ENCODE measurements around the gene MATCAP1. TPM values are rescaled to one million over a fixed set of nuclear protein-coding genes. Genes with fewer than 3 reads are reported as not detected.

The MATCAP1 gene
- total and polyA plus RNA-seq, 4 experiments from 2014 or later, result 1.8 to 9.0 (median 5.8) TPM

GRCh38 chr16:67151431-67152097 lies 32.2 kb downstream of the MATCAP1 start:
- Mint-ChIP-seq H3K4me1 (peaks cover 28 to 60% (median 40%) of the 10 kb centered on the region in 4 donors), H3K4me3 (peak overlapping the region; percentile 78 to 86 (median 84)), H3K9me3 (peaks cover 0 to 5% (median 0%) of the 10 kb centered on the region in 8 donors), H3K27me3 (no peaks in the 10 kb centered on the region), H3K27ac (peak overlapping the region; percentile 64 to 85 (median 81)), H3K36me3 (peaks cover 10% of the 10 kb centered on the region in 2 donors)
- intact Hi-C loops (cut with micrococcal nuclease), result loop anchor here (2.0 kb wide), 1 partner anchor 43 kb away; the partner anchor contains the start of gene PHAF1
- Histone ChIP-seq H3K4me1 (ENCODE audit: insufficient read depth, low read length) (peaks cover 39% of the 10 kb centered on the region), H3K27me3 (ENCODE audit: insufficient read depth, low read length) (no peaks in the 10 kb centered on the region), H3K4me3 (ENCODE audit: low read length in 2 of 2) (no peak overlapping the region), H3K36me3 (ENCODE audit: insufficient read depth, low read length) (no peaks in the 10 kb centered on the region), H3K27ac (ENCODE audit: low read depth, low read length) (no peak overlapping the region), H3K9me3 (ENCODE audit: control insufficient read depth in 1 of 2, low read length in 2 of 2) (no peaks in the 10 kb centered on the region)
- DNase-seq, result no peak
- POLR2A ChIA-PET (ENCODE audit: partially characterized antibody), result interaction anchor here (0.8 to 7.2 kb wide), 19 partner anchors 10 to 175 kb away, joined by 3 to 174 read pairs (median 4); partner anchors contain the start of genes CBFB, FBXL8, HSF4 and NOL3
- CTCF ChIA-PET (ENCODE audit: partially characterized antibody), result interaction anchor here (1.0 to 13.4 kb wide), 11 partner anchors 8 to 199 kb away, joined by 3 to 187 read pairs (median 4); partner anchors contain the start of genes EXOC3L1, FBXL8, HSF4 and PHAF1

DNA sequence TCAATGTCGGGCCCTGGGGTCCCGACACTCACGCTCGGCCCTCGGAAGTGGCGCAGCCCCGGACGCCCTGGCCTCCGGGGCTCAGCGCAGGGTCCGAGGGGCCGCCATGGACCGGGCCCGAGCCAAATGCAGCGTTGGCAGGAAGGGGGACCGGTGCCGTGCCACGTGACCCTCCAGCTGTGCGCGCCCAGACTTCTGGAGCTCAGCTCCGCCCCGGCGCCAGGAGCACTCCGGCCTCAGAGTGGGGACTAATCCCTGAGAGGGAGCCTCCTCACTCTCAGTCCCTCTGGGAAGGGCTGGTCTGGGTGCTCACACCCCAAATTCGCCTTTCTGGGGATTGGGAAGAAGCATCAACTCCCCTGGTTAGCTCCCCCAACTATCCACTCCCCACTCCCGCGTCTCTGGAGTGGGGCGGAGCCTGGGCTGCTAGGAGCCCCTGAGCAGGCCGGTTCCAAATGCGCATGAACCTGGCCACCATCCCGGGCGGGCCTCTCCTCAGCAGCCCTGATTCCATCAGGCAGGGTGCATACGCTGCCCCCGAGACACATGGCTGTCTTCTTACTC lies 32.8 kb downstream of the MATCAP1 start, which contains the start of gene B3GNT9:
TSS of gene B3GNT9 (minus strand) at position 166 of the 564 bp plus-strand sequence. CDS start 513 bp downstream, outside the sequence.
- H3K9me3 ChIP-seq (ENCODE audit: control insufficient read depth in 1 of 2, low read length in 2 of 2), result no peaks in the 10 kb centered on the region
- peak within 1 kb of the TSS; percentile 52 for H3K27ac ChIP-seq (ENCODE audit: low read depth, low read length)
- CTCF ChIA-PET (ENCODE audit: partially characterized antibody), result interaction anchor here (1.0 to 13.4 kb wide), 9 partner anchors 9 to 174 kb away, joined by 3 to 187 read pairs (median 7); partner anchors contain the start of genes FBXL8, HSF4, PHAF1 and TRADD
- H3K36me3 Mint-ChIP-seq, result peaks cover 10 to 12% of the 10 kb centered on the region in 2 donors
- peaks cover 2% of the 10 kb centered on the region for H3K36me3 ChIP-seq (ENCODE audit: insufficient read depth, low read length)
- H3K27me3 Mint-ChIP-seq, result no peaks in the 10 kb centered on the region
- H3K27ac Mint-ChIP-seq, result peak within 1 kb of the TSS; percentile 64 to 85 (median 81)
- no peaks in the 10 kb centered on the region for H3K27me3 ChIP-seq (ENCODE audit: insufficient read depth, low read length)
- peak within 1 kb of the TSS; percentile 78 to 86 (median 84) for H3K4me3 Mint-ChIP-seq
- peak within 1 kb of the TSS; percentile 29 to 69 for H3K4me3 ChIP-seq (ENCODE audit: low read length in 2 of 2)
- DNase-seq, result peak in 2 of 5 donors; percentile 47 to 59
- peaks cover 22 to 53% (median 33%) of the 10 kb centered on the region in 4 donors for H3K4me1 Mint-ChIP-seq
- POLR2A ChIA-PET (ENCODE audit: partially characterized antibody), result interaction anchor here (0.7 to 7.2 kb wide), 18 partner anchors 9 to 175 kb away, joined by 3 to 174 read pairs (median 4); partner anchors contain the start of genes CBFB, FBXL8, HSF4 and NOL3
- H3K9me3 Mint-ChIP-seq, result peaks cover 0 to 5% (median 0%) of the 10 kb centered on the region in 8 donors
- intact Hi-C loops (cut with micrococcal nuclease), result loop anchor here (1.0 to 2.0 kb wide), 2 partner anchors 8 to 42 kb away; partner anchors contain the start of genes FBXL8, PHAF1 and TRADD
- H3K4me1 ChIP-seq (ENCODE audit: insufficient read depth, low read length), result peaks cover 33% of the 10 kb centered on the region

GRCh38 chr16:67150047-67150832 lies 33.5 kb downstream of the MATCAP1 start:
- H3K4me3 Mint-ChIP-seq, result peak overlapping the region in 7 of 8 donors; percentile 43 to 86 (median 83)
- CTCF ChIA-PET (ENCODE audit: partially characterized antibody), result interaction anchor here (1.0 to 13.4 kb wide), 8 partner anchors 10 to 173 kb away, joined by 3 to 187 read pairs (median 6); partner anchors contain the start of genes FBXL8 and TRADD
- no peaks in the 10 kb centered on the region for H3K27me3 ChIP-seq (ENCODE audit: insufficient read depth, low read length)
- POLR2A ChIA-PET (ENCODE audit: partially characterized antibody), result interaction anchor here (0.7 to 7.2 kb wide), 17 partner anchors 13 to 174 kb away, joined by 3 to 174 read pairs (median 4); partner anchors contain the start of genes CBFB, FBXL8, HSF4 and NOL3
- DNase-seq, result peak in 4 of 5 donors; percentile 49 to 54 (median 52)
- peaks cover 27% of the 10 kb centered on the region for H3K4me1 ChIP-seq (ENCODE audit: insufficient read depth, low read length)
- H3K36me3 Mint-ChIP-seq, result peaks cover 11 to 17% of the 10 kb centered on the region in 2 donors
- H3K27ac ChIP-seq (ENCODE audit: low read depth, low read length), result peak overlapping the region; percentile 52
- peak overlapping the region; percentile 29 to 69 for H3K4me3 ChIP-seq (ENCODE audit: low read length in 2 of 2)
- H3K9me3 Mint-ChIP-seq, result peaks cover 0 to 5% (median 0%) of the 10 kb centered on the region in 8 donors
- no peaks in the 10 kb centered on the region for H3K27me3 Mint-ChIP-seq
- H3K36me3 ChIP-seq (ENCODE audit: insufficient read depth, low read length), result peaks cover 4% of the 10 kb centered on the region
- H3K9me3 ChIP-seq (ENCODE audit: control insufficient read depth in 1 of 2, low read length in 2 of 2), result no peaks in the 10 kb centered on the region
- peak overlapping the region in 1 of 7 donors; percentile 82 for H3K27ac Mint-ChIP-seq
- peaks cover 21 to 48% (median 29%) of the 10 kb centered on the region in 4 donors for H3K4me1 Mint-ChIP-seq
- intact Hi-C loops (cut with micrococcal nuclease), result loop anchor here (1.0 to 2.0 kb wide), 2 partner anchors 9 to 41 kb away; partner anchors contain the start of genes FBXL8, PHAF1 and TRADD

DNA sequence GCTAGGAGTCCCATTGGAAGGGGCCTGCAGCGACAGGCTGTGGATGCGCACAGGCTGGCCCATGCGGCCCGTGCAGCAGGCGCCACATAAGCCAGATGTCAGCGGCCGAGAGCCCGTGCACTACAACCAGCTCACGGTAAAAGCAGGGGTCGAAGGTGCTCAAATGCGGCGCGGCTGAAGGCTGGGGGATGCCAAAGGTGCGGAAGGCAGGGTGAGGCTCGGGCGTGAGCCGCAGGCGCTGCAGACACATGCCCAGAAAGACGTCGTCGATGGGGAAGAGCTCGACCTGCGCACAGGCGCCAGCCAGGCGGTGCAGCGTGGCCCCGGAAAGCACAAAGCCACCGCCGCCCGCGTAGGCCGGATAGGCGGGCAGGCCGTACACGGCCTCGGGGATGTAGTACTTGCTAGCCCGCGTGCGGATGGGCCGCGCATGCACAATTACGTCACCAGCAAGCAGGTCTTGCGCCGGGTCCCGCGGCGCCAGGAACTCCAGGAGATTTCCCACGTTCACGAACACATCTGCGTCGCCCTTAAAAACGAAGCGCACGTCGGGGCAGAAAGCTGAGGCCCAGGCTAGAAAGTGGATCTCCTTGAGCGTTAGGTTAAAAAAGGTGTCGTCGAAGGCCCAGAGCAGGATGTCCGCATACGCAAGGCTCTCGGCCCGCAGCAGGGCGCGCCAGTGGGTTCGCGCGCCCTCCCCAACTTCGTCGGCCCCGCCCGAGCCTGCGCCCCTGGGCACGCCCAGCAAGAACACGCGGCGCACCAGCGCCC lies 34.3 kb downstream of the MATCAP1 start:
- H3K4me1 Mint-ChIP-seq, result peaks cover 20 to 45% (median 29%) of the 10 kb centered on the region in 4 donors
- Histone ChIP-seq H3K36me3 (ENCODE audit: insufficient read depth, low read length) (peaks cover 7% of the 10 kb centered on the region), H3K27me3 (ENCODE audit: insufficient read depth, low read length) (no peaks in the 10 kb centered on the region), H3K4me1 (ENCODE audit: insufficient read depth, low read length) (peaks cover 24% of the 10 kb centered on the region), H3K4me3 (ENCODE audit: low read length in 2 of 2) (no peak overlapping the region), H3K27ac (ENCODE audit: low read depth, low read length) (no peak overlapping the region), H3K9me3 (ENCODE audit: control insufficient read depth in 1 of 2, low read length in 2 of 2) (no peaks in the 10 kb centered on the region)
- intact Hi-C loops (cut with micrococcal nuclease), result loop anchor here (1.0 to 2.0 kb wide), 2 partner anchors 10 to 41 kb away; partner anchors contain the start of genes FBXL8, PHAF1 and TRADD
- H3K9me3 Mint-ChIP-seq, result peaks cover 0 to 5% (median 0%) of the 10 kb centered on the region in 8 donors
- ChIA-PET CTCF (ENCODE audit: partially characterized antibody) (interaction anchor here (0.9 to 13.4 kb wide), 3 partner anchors 36 to 134 kb away, joined by 3 to 187 read pairs (median 5); partner anchors contain the start of gene TMEM208), POLR2A (ENCODE audit: partially characterized antibody) (interaction anchor here (1.1 to 7.2 kb wide), 6 partner anchors 8 to 132 kb away, joined by 3 to 174 read pairs (median 6); partner anchors contain the start of genes CBFB, FBXL8, HSF4 and NOL3)
- no peaks in the 10 kb centered on the region for H3K27me3 Mint-ChIP-seq
- peak in 1 of 5 donors; percentile 35 for DNase-seq
- H3K4me3 Mint-ChIP-seq, result peak overlapping the region in 7 of 8 donors; percentile 15 to 63 (median 51)
- peaks cover 16 to 25% of the 10 kb centered on the region in 2 donors for H3K36me3 Mint-ChIP-seq
- H3K27ac Mint-ChIP-seq, result peak overlapping the region in 2 of 7 donors; percentile 43 to 54

DNA sequence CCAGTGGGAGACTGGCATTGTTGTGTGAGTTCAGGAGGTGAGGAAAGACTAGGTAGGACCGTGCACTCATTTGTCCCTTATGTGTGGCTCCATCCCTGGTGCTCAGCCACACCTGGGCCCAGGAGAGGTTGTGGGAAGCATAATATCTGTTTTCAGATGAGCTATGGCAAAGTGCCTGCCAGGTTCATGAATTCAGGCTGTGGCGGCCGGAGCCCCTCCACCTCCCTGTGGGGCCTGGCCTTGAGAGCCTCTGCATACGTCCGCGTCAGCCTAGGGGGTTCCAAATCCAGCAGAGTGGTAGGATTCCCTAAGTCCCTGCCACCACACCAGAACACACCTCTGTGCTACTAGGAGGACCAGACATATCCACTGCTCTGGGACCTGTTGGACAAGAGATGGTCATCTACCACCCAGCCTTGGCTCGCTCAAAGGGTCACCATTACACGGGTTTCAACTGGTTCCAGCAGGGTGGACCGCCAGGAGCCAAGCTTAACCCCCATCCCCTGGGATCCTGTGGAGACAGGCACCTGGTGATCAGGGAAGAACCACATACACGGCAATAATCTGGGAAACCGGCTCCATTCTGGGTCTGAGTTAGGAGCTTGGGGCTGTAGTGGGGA lies 35.0 kb downstream of the MATCAP1 start:
- H3K4me3 Mint-ChIP-seq, result peak overlapping the region; percentile 12 to 63 (median 48)
- peaks cover 13% of the 10 kb centered on the region for H3K36me3 ChIP-seq (ENCODE audit: insufficient read depth, low read length)
- peaks cover 15 to 39% (median 24%) of the 10 kb centered on the region in 4 donors for H3K4me1 Mint-ChIP-seq
- no peaks in the 10 kb centered on the region for H3K27me3 Mint-ChIP-seq
- H3K9me3 ChIP-seq (ENCODE audit: control insufficient read depth in 1 of 2, low read length in 2 of 2), result no peaks in the 10 kb centered on the region
- H3K4me1 ChIP-seq (ENCODE audit: insufficient read depth, low read length), result peaks cover 17% of the 10 kb centered on the region
- peaks cover 0 to 5% (median 0%) of the 10 kb centered on the region in 8 donors for H3K9me3 Mint-ChIP-seq
- POLR2A ChIA-PET (ENCODE audit: partially characterized antibody), result interaction anchor here (1.1 to 7.2 kb wide), 4 partner anchors 9 to 131 kb away, joined by 3 to 174 read pairs (median 6); partner anchors contain the start of genes FBXL8, HSF4, NOL3 and TRADD
- intact Hi-C loops (cut with micrococcal nuclease), result no loop called here
- H3K27ac Mint-ChIP-seq, result peak overlapping the region in 3 of 7 donors; percentile 46 to 54 (median 48)
- H3K27me3 ChIP-seq (ENCODE audit: insufficient read depth, low read length), result no peaks in the 10 kb centered on the region
- H3K27ac ChIP-seq (ENCODE audit: low read depth, low read length), result no peak overlapping the region
- H3K36me3 Mint-ChIP-seq, result peaks cover 21 to 30% of the 10 kb centered on the region in 2 donors
- CTCF ChIA-PET (ENCODE audit: partially characterized antibody), result interaction anchor here (0.9 to 13.4 kb wide), 3 partner anchors 36 to 133 kb away, joined by 3 to 187 read pairs (median 5); partner anchors contain the start of gene TMEM208
- H3K4me3 ChIP-seq (ENCODE audit: low read length in 2 of 2), result no peak overlapping the region
- DNase-seq, result no peak
